ENCODE measurements around the gene STX16. TPM values are rescaled to one million over a fixed set of nuclear protein-coding genes. Genes with fewer than 3 reads are reported as not detected.
A peak's percentile ranks its signal among the peaks of the same experiment; 100 is the strongest.

The STX16 gene
- total RNA-seq, 1 experiment from 2014 or later, result 43.7 TPM

DNA sequence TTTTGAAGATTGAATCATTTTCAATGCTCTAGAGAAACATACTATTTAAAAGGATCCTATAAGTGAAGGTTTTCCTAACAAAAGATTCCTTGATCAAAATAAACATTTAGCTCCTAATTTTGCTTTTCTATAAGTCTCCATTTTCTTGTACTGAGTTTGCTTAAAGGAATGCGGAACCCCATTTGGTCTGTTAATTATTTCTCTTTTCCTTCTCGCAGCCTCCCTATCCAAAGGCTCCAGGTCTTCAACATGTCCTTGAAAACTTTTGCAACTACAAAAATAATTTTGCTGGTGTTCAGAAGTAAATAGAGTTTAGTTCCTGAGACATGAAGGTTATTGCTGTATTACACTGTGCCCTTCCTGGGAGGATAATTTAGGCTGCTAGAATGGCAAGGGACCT, 33.2 kb downstream of the STX16 start:
- DNase-seq (ENCODE audit: low read depth), result no peak
- in situ Hi-C loops (cut with HindIII; ENCODE audit: low pct_unique_long_range_greater_than_20kb, low sequenced_read_pairs), result no loop called here

DNA sequence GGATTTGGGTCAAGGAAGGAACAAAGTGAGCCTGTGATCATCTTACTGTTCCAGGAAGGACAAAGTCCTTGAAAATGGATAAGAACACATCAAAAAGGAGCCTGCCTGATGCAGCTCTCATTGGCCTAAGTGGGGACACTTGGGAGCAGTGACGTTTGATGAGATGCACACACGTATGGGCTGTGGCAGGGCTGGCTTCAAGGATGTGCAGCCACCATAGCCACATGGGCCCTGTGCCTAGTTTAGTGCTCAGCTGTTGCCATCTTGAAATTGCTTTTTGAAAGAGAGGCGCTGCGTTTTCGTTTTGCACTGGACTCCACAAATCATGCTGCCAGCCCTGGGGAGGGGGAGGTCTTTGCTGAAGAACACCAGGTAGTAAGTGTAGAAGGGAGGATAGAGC, 34.9 kb downstream of the STX16 start:
- in situ Hi-C loops (cut with HindIII; ENCODE audit: low pct_unique_long_range_greater_than_20kb, low sequenced_read_pairs), result no loop called here
- DNase-seq (ENCODE audit: low read depth), result no peak

DNA sequence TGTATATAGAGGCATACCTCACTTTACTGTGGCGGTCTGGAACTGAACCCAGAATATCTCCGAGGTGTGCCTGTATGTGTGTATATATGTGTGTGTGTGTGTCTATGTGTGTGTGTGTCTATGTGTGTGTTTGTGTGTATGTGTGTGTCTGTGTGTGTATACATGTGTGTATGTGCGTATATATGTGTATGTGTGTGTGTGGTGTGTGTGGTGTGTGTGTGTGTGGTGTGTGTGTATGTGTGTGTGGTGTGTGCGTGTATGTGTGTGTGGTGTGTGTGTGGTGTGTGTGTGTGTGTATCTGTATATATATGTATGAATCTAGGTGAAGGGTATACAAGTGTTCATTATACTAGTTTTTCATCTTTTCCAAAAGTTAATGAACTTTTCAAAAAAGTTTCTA, 37.3 kb downstream of the STX16 start:
- in situ Hi-C loops (cut with HindIII; ENCODE audit: low pct_unique_long_range_greater_than_20kb, low sequenced_read_pairs), result no loop called here
- DNase-seq (ENCODE audit: low read depth), result no peak

DNA sequence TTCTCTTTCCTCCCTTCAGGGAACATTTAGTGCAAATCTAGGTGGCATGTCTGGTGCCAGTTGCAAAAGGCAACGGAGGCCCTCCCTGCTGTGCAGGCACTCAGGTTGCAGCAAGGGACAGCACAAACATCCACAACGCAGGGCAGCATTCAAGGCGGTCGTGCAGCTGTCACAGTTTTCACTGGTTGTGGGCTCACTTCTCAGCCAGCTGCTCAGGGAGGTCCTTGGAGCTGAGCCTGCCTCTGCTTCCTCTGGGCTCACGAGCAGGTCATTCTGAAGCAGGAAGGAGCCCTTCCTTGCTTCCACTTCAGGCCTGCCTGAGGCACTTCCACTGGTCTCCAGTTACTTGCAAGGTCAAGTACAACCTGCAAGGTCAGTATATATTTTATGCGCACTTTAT, 37.8 kb downstream of the STX16 start:
- in situ Hi-C loops (cut with HindIII; ENCODE audit: low pct_unique_long_range_greater_than_20kb, low sequenced_read_pairs), result no loop called here
- no peak for DNase-seq (ENCODE audit: low read depth)

DNA sequence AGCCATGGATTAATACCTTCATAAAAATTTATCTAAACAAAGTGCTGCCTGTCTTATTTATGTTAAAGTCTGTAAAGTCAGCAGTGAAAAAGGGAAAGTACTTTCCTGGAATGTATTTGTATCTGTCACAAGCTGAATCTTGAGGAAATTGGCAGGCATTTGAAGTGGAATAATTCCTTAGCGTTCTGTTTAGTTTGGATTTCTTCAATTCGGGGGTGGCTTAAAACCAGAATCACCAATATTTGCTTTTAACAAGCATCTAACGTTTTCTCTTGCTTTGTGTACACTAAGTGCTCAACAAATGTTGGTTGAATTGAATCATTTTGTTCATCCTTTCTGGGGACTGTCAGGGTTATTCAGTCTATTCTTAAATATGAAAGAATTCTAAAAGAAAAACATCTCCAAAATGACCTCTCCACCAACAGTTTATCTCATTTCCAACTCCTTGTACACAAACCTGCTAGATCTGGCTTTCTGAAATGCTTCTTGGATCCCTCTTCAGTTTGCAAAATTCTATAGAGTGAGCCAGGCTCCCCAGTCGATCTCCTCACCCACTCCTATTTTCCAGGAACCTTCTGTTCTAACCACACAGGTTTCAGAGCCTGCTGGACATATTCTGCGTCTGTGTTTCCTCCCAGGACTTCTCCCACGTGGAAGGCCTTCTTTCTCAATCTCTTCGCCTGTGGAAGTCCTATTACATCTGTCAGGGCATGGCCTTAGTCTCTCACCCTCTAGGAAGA, 39.5 kb downstream of the STX16 start:
- in situ Hi-C loops (cut with HindIII; ENCODE audit: low pct_unique_long_range_greater_than_20kb, low sequenced_read_pairs), result no loop called here
- DNase-seq (ENCODE audit: low read depth), result no peak

DNA sequence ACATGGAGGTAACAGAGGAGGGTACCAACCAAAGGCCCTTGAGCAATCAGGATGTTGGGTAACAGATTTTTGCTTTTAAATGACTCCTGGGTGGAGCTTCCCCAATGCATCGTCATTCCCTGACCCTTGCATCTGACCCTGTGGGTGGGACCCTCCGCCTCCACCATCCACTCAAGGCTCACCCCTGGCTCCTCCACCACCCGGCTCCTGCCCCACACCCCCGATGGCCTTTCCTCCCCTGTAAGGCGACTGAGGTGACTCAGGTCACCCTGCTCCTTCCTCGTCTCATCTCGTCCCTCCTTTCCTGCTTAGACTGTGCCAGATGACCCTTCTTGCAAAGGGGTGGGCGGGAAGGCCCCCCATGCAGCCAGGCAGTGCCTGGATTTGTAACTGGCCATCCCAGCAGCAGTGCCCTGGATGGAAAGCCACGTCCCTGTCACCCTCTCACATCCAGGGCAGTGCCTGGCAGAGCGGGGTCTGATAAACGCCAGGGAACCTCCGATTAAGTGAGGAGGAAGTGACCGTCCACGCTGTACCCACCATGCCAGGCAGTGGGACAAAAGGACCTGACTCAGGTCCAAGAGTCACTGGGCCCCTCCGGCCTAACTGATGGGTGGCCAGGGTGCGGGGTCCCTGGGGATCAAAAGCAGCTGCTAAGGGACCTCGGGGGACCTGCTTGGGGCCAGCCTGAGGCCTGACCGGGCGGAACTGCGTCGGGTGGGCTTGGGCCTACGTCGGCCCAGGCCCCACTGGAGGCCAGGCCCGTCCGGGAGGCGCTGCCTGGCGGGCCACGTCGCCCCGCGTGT, 40.9 kb downstream of the STX16 start:
- in situ Hi-C loops (cut with HindIII; ENCODE audit: low pct_unique_long_range_greater_than_20kb, low sequenced_read_pairs), result no loop called here
- DNase-seq (ENCODE audit: low read depth), result no peak

DNA sequence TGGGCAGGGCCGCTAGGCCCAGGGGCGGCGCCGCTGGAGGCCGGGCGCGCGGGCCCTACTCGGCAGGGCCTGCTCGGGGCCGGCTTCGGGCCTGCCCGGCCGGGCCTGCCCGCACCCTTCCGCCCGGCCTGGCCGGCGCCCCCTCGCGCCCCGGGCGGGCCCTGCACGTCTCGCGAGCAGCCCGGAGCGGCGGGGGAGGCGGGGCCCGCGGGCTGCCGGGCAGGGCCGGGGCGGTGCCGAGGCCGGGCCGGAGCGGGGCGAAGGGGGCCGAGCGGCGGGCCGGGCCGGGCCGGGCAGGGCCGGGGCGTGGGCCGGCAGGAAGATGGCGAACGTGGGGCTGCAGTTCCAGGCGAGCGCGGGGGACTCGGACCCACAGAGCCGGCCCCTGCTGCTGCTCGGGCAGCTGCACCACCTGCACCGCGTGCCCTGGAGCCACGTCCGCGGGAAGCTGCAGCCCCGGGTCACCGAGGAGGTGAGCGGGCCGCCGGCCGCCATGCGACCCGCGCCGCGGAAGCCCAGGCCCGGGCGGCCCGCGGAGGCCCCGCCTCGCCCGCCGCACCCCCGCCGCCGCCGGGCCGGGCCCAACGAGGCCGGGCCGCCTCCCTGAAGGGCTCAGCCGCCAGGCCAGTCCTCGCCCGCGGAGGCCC, 41.6 kb downstream of the STX16 start, which contains the start of gene NPEPL1:
Gene NPEPL1, plus strand, starts transcription at position 222 of the 647 bp plus-strand sequence. Its CDS starts 101 bp downstream, at position 323.
- peak; percentile 47 for DNase-seq (ENCODE audit: low read depth)
- in situ Hi-C loops (cut with HindIII; ENCODE audit: low pct_unique_long_range_greater_than_20kb, low sequenced_read_pairs), result no loop called here

DNA sequence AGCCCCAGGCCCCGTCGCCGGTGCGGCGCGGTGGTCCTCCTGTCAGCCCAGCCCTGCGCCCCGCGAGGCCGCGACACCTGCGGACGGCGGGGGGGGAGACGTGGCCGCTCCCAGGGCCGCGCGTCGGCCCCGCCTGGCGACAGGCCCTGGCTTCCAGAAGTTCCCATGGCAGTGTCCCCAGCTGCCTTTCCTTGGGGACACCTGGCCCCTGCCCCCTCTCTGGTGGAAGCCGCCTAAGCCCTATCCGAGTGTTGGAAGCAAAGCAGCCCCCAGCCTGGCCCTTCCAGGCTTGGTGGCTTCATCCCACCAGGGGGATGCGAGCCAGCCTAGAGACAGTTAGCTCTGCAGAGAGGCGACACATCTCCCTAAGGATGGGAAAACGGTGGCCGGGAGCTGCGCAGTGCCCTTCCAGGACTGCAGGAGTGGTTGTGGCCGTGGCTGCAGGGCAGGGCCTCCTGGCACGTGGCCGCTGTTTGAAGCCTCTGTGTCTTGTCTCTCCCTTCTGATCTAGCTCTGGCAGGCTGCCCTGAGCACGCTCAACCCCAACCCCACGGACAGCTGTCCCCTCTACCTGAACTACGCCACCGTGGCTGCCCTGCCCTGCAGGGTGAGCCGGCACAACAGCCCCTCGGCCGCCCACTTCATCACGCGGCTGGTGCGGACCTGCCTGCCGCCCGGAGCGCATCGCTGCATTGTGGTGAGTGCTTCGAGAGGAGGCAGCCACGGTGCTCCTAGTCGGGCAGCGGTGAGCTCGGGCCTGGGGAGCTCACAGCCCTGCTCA, 42.3 kb downstream of the STX16 start:
- peak; percentile 44 for DNase-seq (ENCODE audit: low read depth)
- in situ Hi-C loops (cut with HindIII; ENCODE audit: low pct_unique_long_range_greater_than_20kb, low sequenced_read_pairs), result no loop called here

DNA sequence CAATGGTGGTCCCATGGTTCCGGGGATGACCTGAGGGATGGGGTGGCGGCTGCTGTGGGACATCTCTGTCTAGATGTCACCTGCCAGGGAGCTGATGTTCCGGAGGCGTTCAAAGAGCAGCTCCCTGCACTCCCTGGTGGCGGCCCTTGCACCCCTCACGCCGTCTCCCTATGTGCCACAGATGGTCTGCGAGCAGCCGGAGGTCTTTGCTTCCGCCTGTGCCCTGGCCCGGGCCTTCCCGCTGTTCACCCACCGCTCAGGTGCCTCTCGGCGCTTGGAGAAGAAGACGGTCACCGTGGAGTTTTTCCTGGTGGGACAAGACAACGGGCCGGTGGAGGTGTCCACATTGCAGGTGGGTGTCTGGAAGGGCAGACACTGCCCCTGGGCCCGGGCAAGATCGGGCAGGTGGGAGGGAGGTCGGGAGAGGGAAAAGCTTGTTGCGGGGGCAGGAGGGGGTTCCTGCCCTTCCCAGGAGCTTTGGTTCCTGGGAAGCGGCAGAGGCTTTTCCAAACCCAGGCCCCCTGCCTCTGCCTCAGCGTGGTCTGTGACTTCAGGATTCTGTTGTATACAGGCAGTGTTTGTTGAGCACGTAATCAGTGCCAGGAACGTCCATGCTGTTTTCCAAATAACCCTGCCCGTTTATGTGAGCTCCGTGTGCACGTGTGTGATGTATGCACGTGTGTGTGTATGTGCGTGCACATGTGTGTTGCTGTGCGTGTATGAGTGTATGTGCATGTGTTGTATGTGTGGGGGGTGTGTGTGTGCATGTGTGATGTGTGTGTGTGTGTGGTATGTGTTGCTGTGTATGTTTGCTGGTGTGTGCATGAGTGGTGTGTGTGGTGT, 43.4 kb downstream of the STX16 start:
- in situ Hi-C loops (cut with HindIII; ENCODE audit: low pct_unique_long_range_greater_than_20kb, low sequenced_read_pairs), result no loop called here
- DNase-seq (ENCODE audit: low read depth), result no peak

DNA sequence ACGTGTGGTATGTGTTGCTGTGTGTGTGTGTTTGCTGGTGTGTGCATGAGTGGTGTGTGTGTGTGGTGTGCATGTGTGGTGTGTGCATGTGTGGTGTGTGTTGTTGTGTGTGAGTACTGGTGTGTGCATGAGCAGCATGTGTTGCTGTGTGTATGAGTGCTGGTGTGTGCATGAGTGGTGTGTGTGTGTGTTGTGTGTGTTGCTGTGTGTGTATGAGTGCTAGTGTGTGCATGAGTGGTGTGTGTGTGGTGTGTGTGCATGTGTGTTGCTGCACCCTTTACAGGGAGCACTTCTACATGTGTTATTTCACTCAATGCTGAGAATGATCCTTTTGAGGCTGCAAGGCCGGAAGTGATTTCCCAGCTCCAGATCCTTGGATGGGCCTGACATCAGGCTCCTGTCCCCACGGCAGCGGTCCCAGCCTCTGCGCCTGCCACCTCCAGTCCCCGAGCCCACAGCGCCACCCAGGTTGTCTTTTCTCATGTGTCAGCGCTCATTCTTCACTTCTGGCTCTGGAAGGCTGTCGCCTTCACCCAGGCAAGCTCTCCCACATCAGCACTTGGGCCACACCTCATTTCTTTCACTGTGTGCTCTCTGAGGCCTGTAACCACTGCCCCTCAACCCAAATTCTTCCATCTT, 44.1 kb downstream of the STX16 start:
- in situ Hi-C loops (cut with HindIII; ENCODE audit: low pct_unique_long_range_greater_than_20kb, low sequenced_read_pairs), result no loop called here
- DNase-seq (ENCODE audit: low read depth), result no peak

DNA sequence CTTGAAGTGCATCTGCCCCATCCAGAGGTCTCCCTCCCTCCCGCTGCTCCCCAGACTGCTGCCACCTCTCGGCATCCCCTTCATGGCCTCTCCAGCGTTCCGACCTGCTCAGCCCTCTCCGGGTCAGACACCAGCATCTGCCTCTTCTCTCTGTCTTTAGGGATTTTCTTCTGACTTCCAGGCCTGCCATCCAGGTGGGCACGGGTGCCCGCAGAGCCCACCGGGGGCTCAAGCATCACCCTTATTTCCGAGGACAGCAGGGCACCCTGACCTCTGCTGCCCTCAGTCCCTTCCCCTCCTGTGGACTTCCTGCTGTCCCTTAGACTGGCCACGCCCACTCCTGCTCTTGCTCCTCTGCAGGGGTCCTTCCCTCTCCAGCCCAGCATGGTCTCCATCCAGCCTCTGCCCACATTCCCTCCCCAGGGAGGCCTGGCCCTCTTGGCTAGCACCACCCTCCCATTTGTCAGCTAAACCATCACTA, 44.9 kb downstream of the STX16 start:
- no peak for DNase-seq (ENCODE audit: low read depth)
- in situ Hi-C loops (cut with HindIII; ENCODE audit: low pct_unique_long_range_greater_than_20kb, low sequenced_read_pairs), result no loop called here

DNA sequence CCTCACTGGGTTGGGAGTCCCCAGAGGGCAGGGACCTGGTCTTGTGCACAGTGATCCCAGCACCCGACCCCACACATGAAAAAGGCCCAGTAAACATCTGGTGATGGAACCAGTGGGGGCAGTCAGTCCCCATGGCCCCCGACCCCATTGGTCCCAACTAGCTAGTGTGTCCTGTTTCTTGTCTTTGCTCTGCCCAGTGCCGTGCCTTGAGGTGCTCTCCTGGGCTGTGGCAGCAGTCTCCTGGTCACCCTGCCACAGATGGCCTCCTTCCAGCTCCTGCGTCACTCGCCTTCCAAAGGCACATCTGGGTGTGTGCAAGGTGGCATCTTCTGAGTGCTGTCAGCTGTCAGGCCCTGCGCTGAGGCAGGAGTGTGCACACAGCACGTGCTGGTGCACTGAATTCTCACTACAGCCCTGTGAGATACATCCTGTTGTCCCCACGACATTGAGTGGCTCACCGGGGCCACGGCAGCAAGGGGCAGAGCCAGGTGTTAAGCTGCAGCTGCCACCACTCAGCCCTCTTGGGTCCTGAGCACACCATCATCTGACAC, 45.4 kb downstream of the STX16 start:
- DNase-seq (ENCODE audit: low read depth), result no peak
- in situ Hi-C loops (cut with HindIII; ENCODE audit: low pct_unique_long_range_greater_than_20kb, low sequenced_read_pairs), result no loop called here

DNA sequence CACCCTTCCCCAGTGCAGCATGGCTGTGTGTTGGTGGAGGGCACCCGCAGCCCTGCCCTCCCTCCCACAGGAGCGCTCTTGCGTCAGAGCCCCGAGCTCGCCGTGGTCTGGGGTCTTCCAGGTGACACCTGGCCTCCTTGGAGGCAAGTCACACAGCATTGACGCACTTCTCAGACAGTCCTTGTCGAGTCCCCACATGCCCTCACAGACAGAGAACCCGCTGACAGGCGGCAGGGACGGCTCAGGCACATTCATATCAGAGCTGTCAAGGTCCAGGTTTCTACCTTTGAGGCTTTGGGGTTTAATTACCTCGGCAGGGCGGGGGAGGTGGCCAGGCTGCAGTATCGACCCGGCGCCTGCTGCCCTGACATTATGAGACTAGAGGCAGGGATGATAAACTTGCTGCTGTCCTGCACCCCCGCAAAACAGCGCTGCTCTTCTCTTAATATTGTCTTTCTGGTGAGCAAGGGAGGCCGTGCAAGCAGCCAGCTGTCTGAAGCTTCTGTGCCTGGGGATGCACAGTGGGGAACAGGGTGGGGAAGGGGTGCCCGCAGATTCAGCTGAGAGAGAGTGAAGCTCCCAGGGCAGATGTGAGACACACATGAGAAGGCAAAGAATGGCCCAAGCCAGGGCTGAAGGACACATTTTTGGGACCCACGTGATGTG, 46.3 kb downstream of the STX16 start:
- no peak for DNase-seq (ENCODE audit: low read depth)
- in situ Hi-C loops (cut with HindIII; ENCODE audit: low pct_unique_long_range_greater_than_20kb, low sequenced_read_pairs), result no loop called here

DNA sequence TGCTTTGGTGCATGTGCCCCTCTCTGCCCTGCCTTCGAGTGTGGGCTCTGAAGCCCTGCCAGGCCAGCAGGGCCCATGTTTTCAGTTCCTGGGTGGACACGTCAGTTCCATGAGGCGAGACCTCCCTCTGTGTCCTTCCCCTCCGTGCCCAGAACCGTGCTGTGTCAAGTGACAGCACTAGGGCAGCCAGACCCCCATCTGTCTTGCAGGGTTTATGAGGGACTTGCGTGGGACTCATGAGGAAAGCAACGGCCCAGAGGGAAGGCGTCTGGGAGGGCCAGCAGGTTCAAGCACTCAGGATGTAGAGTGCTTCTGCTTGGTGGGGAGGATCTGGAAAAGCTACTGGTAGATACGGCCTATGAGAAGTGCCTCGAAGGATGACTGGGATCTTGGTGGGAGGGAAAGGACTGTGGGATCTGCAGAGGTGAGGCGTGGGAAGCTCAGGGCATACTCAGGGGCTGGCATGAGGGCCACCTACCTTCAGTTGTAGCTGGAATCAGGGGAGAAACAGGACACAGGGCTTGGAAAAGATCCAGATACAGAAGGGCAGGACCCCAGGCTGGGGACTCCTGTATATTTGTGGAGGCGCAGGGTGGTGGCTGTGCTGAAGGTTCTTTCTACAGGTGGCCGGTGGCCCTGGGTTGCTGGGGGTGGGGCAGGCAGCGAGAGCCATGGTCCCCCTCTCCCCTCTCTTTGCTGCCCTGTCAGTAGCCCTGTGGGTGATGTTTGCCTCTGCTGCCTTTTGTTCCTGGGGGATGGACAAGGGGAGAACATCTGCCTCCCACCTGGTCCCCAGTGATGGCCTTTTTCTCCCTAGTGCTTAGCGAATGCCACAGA, 47.0 kb downstream of the STX16 start:
- in situ Hi-C loops (cut with HindIII; ENCODE audit: low pct_unique_long_range_greater_than_20kb, low sequenced_read_pairs), result no loop called here

DNA sequence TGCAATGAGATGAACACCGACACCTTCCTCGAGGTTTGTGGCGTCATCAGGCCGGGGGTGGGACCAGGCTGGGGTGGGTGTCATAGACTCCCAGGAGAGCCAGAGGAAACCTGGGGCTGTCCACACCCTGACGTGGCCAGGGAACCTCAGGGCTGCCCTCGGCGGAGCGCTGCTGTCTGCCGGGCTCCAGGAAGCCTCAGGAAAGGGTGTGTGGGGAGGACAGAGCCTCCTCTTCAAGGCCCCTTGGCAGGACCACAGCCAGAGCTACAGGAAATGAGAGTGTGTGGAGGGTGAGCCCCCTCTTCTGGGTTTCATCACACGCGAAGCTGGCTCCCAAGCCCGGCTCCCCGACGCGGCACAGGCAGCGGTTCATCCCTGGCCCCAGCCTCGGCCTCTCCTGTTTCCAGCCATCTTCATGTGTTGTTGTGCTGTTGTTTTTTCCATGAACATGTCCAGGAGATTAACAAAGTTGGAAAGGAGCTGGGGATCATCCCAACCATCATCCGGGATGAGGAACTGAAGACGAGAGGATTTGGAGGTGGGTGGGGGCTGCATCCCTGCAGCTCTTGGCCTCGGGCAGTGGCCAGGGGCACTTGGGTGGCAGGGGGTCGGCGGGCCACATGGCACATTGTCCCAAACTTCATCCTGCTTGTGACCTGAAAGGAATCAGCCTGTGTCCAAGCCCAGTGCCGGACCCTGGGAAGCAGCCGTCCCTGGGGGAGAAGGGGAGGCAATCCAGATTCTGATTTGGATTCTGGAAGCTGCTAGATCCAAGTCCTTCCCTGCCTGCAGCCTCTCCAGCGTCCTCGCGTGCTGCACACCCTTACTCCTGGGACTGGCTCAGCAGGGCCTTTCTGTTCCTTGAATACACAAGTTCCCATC, 47.9 kb downstream of the STX16 start:
- in situ Hi-C loops (cut with HindIII; ENCODE audit: low pct_unique_long_range_greater_than_20kb, low sequenced_read_pairs), result no loop called here

More for the DNA sequence above, 47.0 kb downstream of the STX16 start:
- DNase-seq (ENCODE audit: low read depth), result no peak

More for the DNA sequence above, 47.9 kb downstream of the STX16 start:
- DNase-seq (ENCODE audit: low read depth), result no peak

All from Caki2 (cell line).